Ishikawa (cell line): ENCODE measurements around the gene TTC31.
A peak's percentile ranks its signal among the peaks of the same experiment; 100 is the strongest.

Experiments used
- CEBPB ChIP-seq: IDR thresholded peaks from 2 replicates; pipeline ENCODE4 v1.6.1; 2012
- CREB1 ChIP-seq: IDR thresholded peaks from 2 replicates; pipeline ENCODE4 v1.6.1; 2012; ENCODE audit warnings: low read depth
- EGR1 ChIP-seq: IDR thresholded peaks from 2 replicates; pipeline ENCODE4 v1.6.1; 2012
- EP300 ChIP-seq: IDR thresholded peaks from 2 replicates; pipeline ENCODE4 v1.6.1; 2012; ENCODE audit warnings: borderline replicate concordance
- FOXM1 ChIP-seq: IDR thresholded peaks from 2 replicates; pipeline ENCODE4 v1.6.1; 2012; ENCODE audit warnings: low read depth, borderline replicate concordance
- MAX ChIP-seq: IDR thresholded peaks from 2 replicates; pipeline ENCODE4 v1.6.1; 2012
- NFIC ChIP-seq: IDR thresholded peaks from 2 replicates; pipeline ENCODE4 v1.6.1; 2012
- RAD21 ChIP-seq: IDR thresholded peaks from 2 replicates; pipeline ENCODE4 v1.6.1; 2012; ENCODE audit warnings: low read depth
- REST ChIP-seq: IDR thresholded peaks from 2 replicates; pipeline ENCODE4 v1.6.1; 2012; ENCODE audit warnings: low read depth, mild to moderate bottlenecking
- TAF1 ChIP-seq: IDR thresholded peaks from 2 replicates; pipeline ENCODE4 v1.6.1; 2012; ENCODE audit warnings: low read depth, mild to moderate bottlenecking
- TCF12 ChIP-seq: IDR thresholded peaks from 2 replicates; pipeline ENCODE4 v1.6.1; 2012; ENCODE audit warnings: low read depth
- TEAD4 ChIP-seq: IDR thresholded peaks from 2 replicates; pipeline ENCODE4 v1.6.1; 2012
- USF1 ChIP-seq: IDR thresholded peaks from 2 replicates; pipeline ENCODE4 v1.6.1; 2012
- YY1 ChIP-seq: IDR thresholded peaks from 2 replicates; pipeline ENCODE4 v1.6.1; 2012; ENCODE audit warnings: low read depth
- ZBTB7A ChIP-seq: IDR thresholded peaks from 2 replicates; pipeline ENCODE4 v1.6.1; 2012; ENCODE audit warnings: low read depth

Gene TTC31

GRCh38 chr2:74448771-74449170 is 34.1 kb upstream of the TTC31 start:
- TF ChIP-seq TAF1: no peak
- no peak for TF ChIP-seq ZBTB7A
- TF ChIP-seq CREB1: no peak
- no peak for TF ChIP-seq TCF12
- TF ChIP-seq RAD21: no peak
- TF ChIP-seq NFIC: no peak
- no peak for TF ChIP-seq USF1
- TF ChIP-seq YY1: no peak
- no peak for TF ChIP-seq EP300
- TF ChIP-seq MAX: no peak

- no peak for TF ChIP-seq RAD21
- TF ChIP-seq MAX: no peak
- no peak for TF ChIP-seq USF1
- TF ChIP-seq NFIC: no peak
- no peak for TF ChIP-seq YY1
- TF ChIP-seq REST: no peak
- no peak for TF ChIP-seq ZBTB7A
- no peak for TF ChIP-seq CREB1
Measured at GRCh38 chr2:74450570-74451190, 32.2 kb upstream of the TTC31 start.

GRCh38 chr2:74454654-74455511 is 28.0 kb upstream of the TTC31 start, which contains the start of gene INO80B:
Gene INO80B, plus strand, starts transcription at chr2:74455087. Its CDS starts 30 bp downstream, at chr2:74455117.
- TF ChIP-seq ZBTB7A (no peak), MAX (peak; percentile 89), TAF1 (peak; percentile 45; the same call in 1 of the 2 replicates), TEAD4 (peak; percentile 21; the same call in 1 of the 2 replicates), CEBPB (no peak), EGR1 (peak; percentile 83), RAD21 (no peak; the same call in 1 of the 2 replicates), FOXM1 (no peak), TCF12 (peak; percentile 20; the same call in 1 of the 2 replicates), EP300 (no peak), YY1 (peak; percentile 99), NFIC (peak; percentile 6; the same call in 1 of the 2 replicates), REST (no peak), CREB1 (peak; percentile 39; the same call in 1 of the 2 replicates), USF1 (0 out of 2 replicates have a peak, but pooled peaks have one; percentile 48)

GRCh38 chr2:74457129-74457548 is 25.7 kb upstream of the TTC31 start:
- TF ChIP-seq EP300 (0 out of 2 replicates have a peak, but pooled peaks have one; percentile 9), CEBPB (no peak), REST (no peak), TEAD4 (no peak), EGR1 (no peak)
